GM23248 (cell line): ENCODE measurements around the gene RNPEP. TPM values are rescaled to one million over a fixed set of nuclear protein-coding genes. Genes with fewer than 3 reads are reported as not detected.

Experiments used
- DNase-seq: peaks from one replicate; pipeline ENCODE4 v3.0.0-alpha.2; 2015
- H2AFZ ChIP-seq: fragments of 200-600 bp; sonication (generic); 2 replicates; pipeline ENCODE4 v1.6.1; 2016; ENCODE audit warnings: antibody characterized with exemption
- H3F3A ChIP-seq: fragments of 200-600 bp; sonication (generic); 2 replicates; pipeline ENCODE4 v1.6.1; 2016; ENCODE audit warnings: mild to moderate bottlenecking, antibody characterized with exemption, mixed run types; ENCODE audit not compliant: insufficient read depth
- H3K27ac ChIP-seq: fragments of 200-600 bp; sonication (generic); 2 replicates; pipeline ENCODE4 v1.5.1; 2016; ENCODE audit warnings: mild to moderate bottlenecking
- H3K27me3 ChIP-seq: fragments of 200-600 bp; sonication (generic); replicated peaks from 2 replicates; pipeline ENCODE4 v1.6.1; 2016; ENCODE audit warnings: mild to moderate bottlenecking; ENCODE audit not compliant: insufficient read depth
- H3K36me3 ChIP-seq: fragments of 200-600 bp; sonication (generic); 2 replicates; pipeline ENCODE4 v1.6.1; 2016; ENCODE audit warnings: low read depth, mild to moderate bottlenecking
- H3K4me1 ChIP-seq: fragments of 200-600 bp; sonication (generic); 2 replicates; pipeline ENCODE4 v1.6.1; 2016; ENCODE audit warnings: mild to moderate bottlenecking; ENCODE audit not compliant: insufficient read depth
- H3K4me2 ChIP-seq: fragments of 200-600 bp; sonication (generic); one replicate; pipeline ENCODE4 v1.6.1; 2016; ENCODE audit warnings: mild to moderate bottlenecking; ENCODE audit not compliant: unreplicated experiment
- H3K4me3 ChIP-seq: fragments of 200-600 bp; sonication (generic); 2 replicates; pipeline ENCODE4 v1.5.1; 2016; ENCODE audit warnings: mild to moderate bottlenecking
- H3K79me2 ChIP-seq: fragments of 200-600 bp; sonication (generic); 2 replicates; pipeline ENCODE4 v1.6.1; 2016; ENCODE audit warnings: mild to moderate bottlenecking; ENCODE audit not compliant: insufficient read depth
- H3K9ac ChIP-seq: fragments of 200-600 bp; sonication (generic); 2 replicates; pipeline ENCODE4 v1.6.1; 2016; ENCODE audit warnings: mild to moderate bottlenecking
- H3K9me2 ChIP-seq: fragments of 200-600 bp; sonication (generic); 2 replicates; pipeline ENCODE4 v1.6.1; 2016; ENCODE audit warnings: mixed run types, mild to moderate bottlenecking, moderate library complexity; ENCODE audit not compliant: insufficient read depth
- H3K9me3 ChIP-seq: fragments of 200-600 bp; sonication (generic); one replicate; pipeline ENCODE4 v1.6.1; 2017; ENCODE audit warnings: low read depth
- H4K20me1 ChIP-seq: fragments of 200-600 bp; sonication (generic); 2 replicates; pipeline ENCODE4 v1.6.0; 2016; ENCODE audit not compliant: insufficient read depth
- EZH2 ChIP-seq: fragments of 200-600 bp; sonication (generic); IDR thresholded peaks from 2 replicates; pipeline ENCODE4 v1.6.1; 2018; ENCODE audit warnings: antibody characterized with exemption, mild to moderate bottlenecking; ENCODE audit not compliant: insufficient read depth, poor library complexity, severe bottlenecking
- EZH2phosphoT487 ChIP-seq: fragments of 200-600 bp; sonication (generic); IDR thresholded peaks from 2 replicates; pipeline ENCODE4 v1.6.1; 2018; ENCODE audit warnings: antibody characterized with exemption, moderate library complexity, mild to moderate bottlenecking, low read depth; ENCODE audit not compliant: insufficient read depth
- WGBS, 2 experiments: methylation state at CpG; one replicate each; pipeline ENCODE4 v1.1.6; 2015 to 2017; ENCODE audit warnings: low lambda C conversion rate in 2 of 2, low coverage in 1 of 2; ENCODE audit errors: missing lambda C conversion rate in 2 of 2; 5-methylcytosine and 5-hydroxymethylcytosine counted together
- in situ Hi-C: fragments of 300-500 bp; cut with MboI; formaldehyde crosslinking; loops from 2 replicates; pipeline ENCODE4 v1.15.0; 2020
- polyA plus RNA-seq: library from polyadenylated mRNA; unstranded; fragments of >200 nt; fragmentation: Nextera tagmentation; extraction: Ambion mirVana; gene quantifications from 2 replicates; pipeline ENCODE4 v1.2.1, GENCODE V29; 2016
- total RNA-seq: library from RNA; depleted of rRNA; stranded (reverse); fragments of >200 nt; shearing (Covaris generic); gene quantifications from 2 replicates; pipeline ENCODE4 v1.2.3, GENCODE V29; 2014

The RNPEP gene
- total and polyA plus RNA-seq, 2 experiments from 2014 or later = 68.6 to 80.5 TPM

DNA sequence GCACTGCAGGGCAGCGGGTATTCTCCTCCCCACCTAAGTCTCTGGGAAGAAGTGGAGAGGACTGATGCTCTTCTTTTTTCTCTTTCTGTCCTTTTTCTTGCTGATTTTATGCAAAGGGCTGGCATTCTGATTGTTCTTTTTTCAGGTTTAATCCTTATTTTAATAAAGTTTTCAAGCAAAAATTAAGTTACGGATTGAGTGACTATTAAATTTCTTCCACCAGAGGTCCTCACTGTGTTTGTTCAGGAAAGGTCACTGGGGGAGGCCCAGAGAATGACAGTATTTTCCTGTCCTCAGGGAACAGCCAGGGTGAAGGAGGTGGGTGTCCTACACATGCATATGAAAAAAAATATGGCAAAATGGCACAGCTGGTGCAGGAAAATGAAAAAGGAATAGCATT lies 23.5 kb downstream of the RNPEP start:
- Histone ChIP-seq H3K9ac (no peak overlapping the region), H3K79me2 (no peaks in the 10 kb centered on the region), H3K27ac (no peak overlapping the region), H3F3A (no peaks in the 10 kb centered on the region), H3K4me1 (no peaks in the 10 kb centered on the region), H4K20me1 (no peaks in the 10 kb centered on the region), H3K9me3 (no peaks in the 10 kb centered on the region), H2AFZ (no peak overlapping the region), H3K36me3 (peaks cover 5% of the 10 kb centered on the region; the same call in 1 of the 2 replicates), H3K27me3 (no peaks in the 10 kb centered on the region), H3K9me2 (no peaks in the 10 kb centered on the region), H3K4me3 (no peak overlapping the region), H3K4me2 (no peak overlapping the region)
- peak; percentile 50 for DNase-seq
- no peak for TF ChIP-seq EZH2
- TF ChIP-seq EZH2phosphoT487 = no peak
- in situ Hi-C loops = no loop called here
- WGBS, 2 experiments = 74 to 81% methylated on average over 2 of the region's 2 CpGs

DNA sequence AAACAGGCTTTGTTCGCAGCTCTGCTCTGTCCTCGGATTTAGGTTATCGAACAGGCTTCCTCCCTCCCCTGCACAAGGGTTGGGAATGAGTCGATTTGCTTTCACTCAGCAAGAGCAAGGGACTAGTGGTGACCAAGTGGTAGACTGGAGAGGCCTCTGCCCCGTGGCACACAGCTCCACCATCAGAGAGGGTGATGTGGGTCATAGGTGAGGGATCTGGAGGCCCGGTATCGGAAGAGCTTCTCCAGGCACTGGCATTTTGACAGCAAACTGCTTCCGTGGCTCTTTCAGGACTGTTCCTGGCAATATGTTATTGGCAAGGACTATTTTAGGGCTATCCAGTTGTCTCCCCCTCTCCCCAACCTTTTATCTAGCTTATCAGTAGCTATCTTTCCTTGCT lies 24.9 kb downstream of the RNPEP start:
- Histone ChIP-seq H3K9me3 (no peaks in the 10 kb centered on the region), H3K4me2 (no peak overlapping the region), H3K4me3 (no peak overlapping the region), H3K4me1 (no peaks in the 10 kb centered on the region), H3K27me3 (no peaks in the 10 kb centered on the region), H4K20me1 (no peaks in the 10 kb centered on the region), H3K27ac (no peak overlapping the region), H3K9me2 (no peaks in the 10 kb centered on the region), H3K36me3 (peaks cover 5% of the 10 kb centered on the region; the same call in 1 of the 2 replicates), H3K9ac (no peak overlapping the region), H2AFZ (no peak overlapping the region), H3K79me2 (no peaks in the 10 kb centered on the region), H3F3A (no peaks in the 10 kb centered on the region)
- TF ChIP-seq EZH2 (no peak), EZH2phosphoT487 (no peak)
- in situ Hi-C loops = no loop called here
- WGBS, 2 experiments = 72 to 77% methylated on average over 8 of the region's 8 CpGs
- DNase-seq = no peak

DNA sequence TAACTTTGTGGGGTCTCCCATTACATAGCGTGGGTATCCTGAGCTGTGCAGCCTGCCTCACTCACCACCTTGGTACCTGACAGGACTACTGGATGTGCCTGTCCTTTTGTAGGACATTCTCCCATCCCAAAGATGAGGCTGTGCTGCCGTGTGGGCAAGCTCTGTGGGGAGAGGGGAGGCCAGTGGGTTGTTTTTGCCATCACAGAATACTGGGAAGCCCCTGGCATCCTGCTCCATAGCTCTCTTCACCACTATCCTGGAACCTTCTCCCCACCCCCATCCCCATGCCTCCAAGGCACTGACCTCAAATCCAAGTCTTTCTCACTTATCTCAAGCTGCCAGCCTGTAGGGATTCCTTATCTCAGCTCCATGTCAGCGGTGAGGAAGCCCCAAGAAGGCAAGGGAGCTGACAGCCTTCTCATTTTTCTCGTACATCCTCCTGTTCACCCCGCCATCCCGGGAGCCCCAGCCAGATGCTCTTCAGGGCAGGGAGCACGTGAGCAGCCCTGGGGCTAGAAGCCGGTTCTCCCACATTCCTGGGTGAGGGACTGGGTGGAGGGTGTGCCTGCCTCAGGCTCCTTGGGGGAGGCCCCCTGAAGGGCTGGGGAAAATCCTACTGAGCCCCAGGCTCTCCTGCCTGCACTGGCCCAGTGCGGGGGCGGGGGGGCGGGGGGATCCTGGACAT lies 25.5 kb downstream of the RNPEP start:
- H3K9ac ChIP-seq = no peak overlapping the region
- no peak for DNase-seq
- H3K27ac ChIP-seq = no peak overlapping the region
- no peak overlapping the region for H3K4me3 ChIP-seq
- no peaks in the 10 kb centered on the region for H3K27me3 ChIP-seq
- WGBS, 2 experiments = 49 to 56% methylated on average over 9 to 11 of the region's 11 CpGs
- H3K4me2 ChIP-seq = no peak overlapping the region
- H3K9me3 ChIP-seq = no peaks in the 10 kb centered on the region
- H3F3A ChIP-seq = no peaks in the 10 kb centered on the region
- H3K9me2 ChIP-seq = no peaks in the 10 kb centered on the region
- no peaks in the 10 kb centered on the region for H4K20me1 ChIP-seq
- H3K4me1 ChIP-seq = no peaks in the 10 kb centered on the region
- no peak overlapping the region for H2AFZ ChIP-seq
- peaks cover 5% of the 10 kb centered on the region; the same call in 1 of the 2 replicates for H3K36me3 ChIP-seq
- in situ Hi-C loops = no loop called here
- TF ChIP-seq EZH2phosphoT487 (no peak), EZH2 (no peak)
- H3K79me2 ChIP-seq = no peaks in the 10 kb centered on the region

DNA sequence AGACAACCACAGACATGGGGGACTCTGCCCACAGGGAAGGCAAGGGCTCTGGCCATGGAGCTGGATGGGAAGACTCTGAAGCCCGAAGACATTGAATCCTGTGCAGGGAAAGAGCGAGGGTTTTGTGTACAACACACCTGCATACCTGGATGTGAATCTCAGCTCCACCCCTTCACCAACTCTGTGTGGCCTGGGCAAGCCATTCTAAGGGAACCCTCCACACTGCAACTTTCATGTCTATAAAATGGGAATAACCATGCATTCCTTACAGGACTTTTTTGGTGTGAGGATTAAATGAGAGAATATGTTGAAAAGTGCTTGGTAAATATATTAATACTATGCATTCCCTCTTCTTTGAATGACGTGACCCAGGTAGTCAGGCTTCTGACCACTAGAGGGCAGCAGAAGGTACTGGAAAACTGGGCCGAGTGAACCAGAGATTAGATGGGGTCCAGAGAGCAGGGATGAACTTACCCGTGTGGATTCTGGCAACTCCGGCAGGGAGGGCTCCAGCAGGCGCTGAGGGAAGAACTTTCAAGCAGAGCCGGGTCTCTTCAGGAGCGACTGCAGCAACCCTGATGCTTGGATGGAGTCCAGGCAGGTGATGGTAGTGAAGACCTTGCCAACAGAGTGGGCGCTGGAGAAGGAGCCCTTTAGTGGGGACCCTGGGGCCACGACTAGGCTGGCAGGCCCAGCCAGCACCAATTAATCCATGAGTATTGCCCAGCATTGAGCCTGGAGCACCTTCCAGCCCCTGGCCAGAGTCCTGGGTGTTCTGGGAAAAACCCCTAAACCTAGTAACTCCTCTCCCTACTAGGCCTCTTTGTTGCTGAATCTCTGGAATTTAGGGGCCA lies 27.1 kb downstream of the RNPEP start:
- in situ Hi-C loops = loop anchor here (5.0 kb wide), 1 partner anchor 108 kb away; no protein-coding TSS in a partner anchor
- H3K27me3 ChIP-seq = no peaks in the 10 kb centered on the region
- H3K9me2 ChIP-seq = no peaks in the 10 kb centered on the region
- no peak overlapping the region for H3K4me2 ChIP-seq
- H3K9me3 ChIP-seq = no peaks in the 10 kb centered on the region
- TF ChIP-seq EZH2 (no peak), EZH2phosphoT487 (no peak)
- no peaks in the 10 kb centered on the region for H3K79me2 ChIP-seq
- WGBS, 2 experiments = 15 to 18% methylated on average over 11 of the region's 11 CpGs
- no peaks in the 10 kb centered on the region for H4K20me1 ChIP-seq
- H2AFZ ChIP-seq = no peak overlapping the region
- no peaks in the 10 kb centered on the region; the same call in 1 of the 2 replicates for H3K36me3 ChIP-seq
- no peak overlapping the region for H3K9ac ChIP-seq
- no peak overlapping the region for H3K27ac ChIP-seq
- no peak overlapping the region for H3K4me3 ChIP-seq
- H3K4me1 ChIP-seq = no peaks in the 10 kb centered on the region
- H3F3A ChIP-seq = no peaks in the 10 kb centered on the region
- peak; percentile 80 for DNase-seq
